Colon (tissue), 2 donors: ENCODE results near the gene GRIN2A.

ENCODE experiments used
- FAIRE-seq: peaks from 2 replicates; lab custom pipeline; 2012; peaks lifted over from hg19 to GRCh38; lab: Jason Lieb, UNC
- donor health status: control.
- donor health status: control.

GRIN2A gene

DNA sequence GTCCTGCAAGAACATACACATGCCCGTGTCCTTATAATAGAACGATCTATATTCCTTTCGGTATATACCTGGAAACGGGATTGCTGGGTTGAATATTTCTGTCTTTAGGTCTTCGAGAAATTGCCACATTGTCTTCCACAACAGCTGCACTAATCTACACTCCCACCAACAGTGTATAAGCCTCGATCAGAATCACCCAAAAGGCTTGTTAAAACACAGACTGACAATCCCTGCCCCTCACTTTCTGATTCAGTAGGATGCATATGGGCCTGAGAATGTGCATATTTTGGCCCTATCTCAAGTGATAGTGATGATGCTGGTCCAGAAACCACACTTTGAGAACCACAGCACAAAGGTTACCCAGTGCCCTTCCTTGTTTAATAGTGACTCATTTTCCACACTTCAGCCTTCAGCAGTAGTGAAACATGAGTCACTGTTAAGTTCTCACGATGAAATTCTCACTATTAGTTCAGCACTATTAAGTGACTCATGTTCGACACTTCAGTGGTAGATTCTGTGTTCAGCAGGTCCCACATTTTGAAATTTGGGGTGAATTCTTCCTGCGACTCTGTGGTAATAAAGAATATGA, 215.6 kb downstream of the GRIN2A start:
- FAIRE-seq, result no peak

- FAIRE-seq, result no peak
These were observed 217.1 kb downstream of the GRIN2A start for GRCh38 chr16:9965079-9965478.

GRCh38 chr16:9964426-9964825, 217.8 kb downstream of the GRIN2A start:
- FAIRE-seq, result no peak

DNA sequence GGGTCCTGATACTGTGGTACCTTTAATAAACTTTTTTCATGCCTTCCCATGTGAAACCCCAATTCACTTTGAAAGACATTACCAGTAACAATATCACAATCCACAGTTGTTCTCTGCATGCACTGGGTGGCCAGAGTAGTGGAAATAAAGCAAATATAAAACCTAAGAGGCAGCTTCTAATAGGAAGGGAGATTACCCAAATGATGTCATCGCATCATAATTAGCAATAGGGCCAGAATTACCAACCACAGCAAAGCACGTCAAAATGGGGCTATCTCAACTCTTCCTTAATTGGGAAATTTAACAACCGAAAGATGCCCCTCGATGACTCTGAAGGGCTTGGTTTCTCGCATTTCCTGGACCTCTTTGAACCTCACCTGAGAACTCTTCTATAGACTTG, 224.8 kb downstream of the GRIN2A start:
- FAIRE-seq, result no peak

DNA sequence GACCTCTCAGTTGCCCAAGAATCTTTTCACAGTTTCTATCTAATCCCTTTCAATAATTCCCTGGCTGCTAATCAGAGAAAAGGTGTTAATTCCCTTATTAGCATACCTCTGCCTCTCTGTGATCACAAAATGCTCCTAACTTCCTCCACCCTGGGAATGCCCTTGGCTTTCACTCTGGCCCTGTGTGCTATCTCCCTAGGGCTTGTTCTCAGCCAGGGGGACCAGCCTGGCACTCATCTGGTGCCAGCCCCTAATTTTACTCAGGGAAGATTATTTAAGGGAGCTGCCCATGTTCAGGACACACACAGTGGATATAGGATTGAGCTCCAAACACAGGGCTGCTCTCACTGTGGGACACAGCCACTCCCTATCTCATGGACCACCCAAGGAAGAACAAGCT, 225.2 kb downstream of the GRIN2A start:
- FAIRE-seq, result no peak

DNA sequence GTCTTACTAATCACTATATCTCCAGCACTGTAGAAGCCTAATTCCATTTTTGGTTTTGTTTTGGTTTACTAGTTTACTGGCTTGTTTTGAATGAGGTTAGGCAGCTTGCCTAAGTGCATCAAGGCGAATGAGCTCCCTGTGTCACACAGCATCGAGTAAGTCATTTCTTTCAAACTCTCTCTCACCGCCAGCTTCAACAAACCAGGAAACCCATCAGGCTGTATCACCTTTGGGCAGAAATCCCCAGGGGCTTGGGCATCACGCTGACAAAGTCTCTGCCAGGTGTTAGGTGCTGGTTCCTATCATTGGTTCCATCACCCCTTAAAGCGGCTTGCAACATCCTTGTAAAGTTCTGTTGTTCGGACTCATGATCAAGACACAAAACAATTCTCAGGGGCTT, 226.6 kb downstream of the GRIN2A start:
- no peak for FAIRE-seq

DNA sequence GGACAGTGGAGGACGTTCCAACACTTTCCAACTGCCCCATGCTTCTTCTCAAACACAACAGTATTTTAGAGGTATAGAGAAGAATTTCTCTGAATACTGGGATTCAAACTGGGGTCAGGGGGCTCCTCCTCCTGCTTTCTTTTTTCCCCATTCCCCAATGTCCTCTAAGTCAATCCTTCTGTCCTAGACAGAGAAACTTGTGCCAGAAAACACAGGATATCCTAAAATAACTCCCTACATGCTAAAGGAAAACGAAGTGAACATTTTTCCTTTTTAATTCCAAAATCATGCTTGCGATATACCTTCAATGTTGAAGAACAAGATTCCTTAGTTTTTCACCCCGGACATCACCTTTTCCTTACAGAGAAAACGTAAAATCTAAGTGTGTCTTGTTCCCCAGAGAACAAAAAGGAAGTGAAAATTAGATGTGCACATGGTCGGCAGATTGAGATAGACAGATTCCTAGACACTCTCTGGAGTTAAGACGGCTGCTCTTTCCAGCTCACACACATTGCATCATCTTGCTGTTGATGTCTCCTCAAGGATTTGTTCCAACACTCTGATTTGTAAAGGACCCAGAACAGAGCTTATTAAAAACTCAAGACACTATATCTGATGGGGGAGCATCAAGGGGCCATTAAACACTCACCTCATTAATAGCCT, 228.2 kb downstream of the GRIN2A start:
- FAIRE-seq, result no peak

DNA sequence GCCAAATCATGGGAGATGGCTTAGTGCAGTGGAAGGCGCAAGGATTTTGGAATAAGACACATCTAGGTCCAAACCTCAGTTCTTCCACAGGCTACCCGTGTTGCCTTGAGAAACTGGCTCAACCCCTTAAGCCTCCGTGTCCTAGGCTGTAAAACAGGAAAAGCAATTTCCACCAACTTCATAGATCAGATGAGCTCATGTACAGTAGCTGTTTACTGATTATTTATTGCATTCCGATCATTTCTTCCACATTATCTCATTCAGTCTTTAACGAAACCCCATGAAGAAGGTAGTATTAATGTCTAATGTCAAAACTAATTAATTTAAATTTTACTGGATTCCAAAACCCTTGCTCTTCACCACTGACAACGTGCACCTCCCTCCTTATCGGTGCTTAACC, 231.6 kb downstream of the GRIN2A start:
- FAIRE-seq, result no peak

DNA sequence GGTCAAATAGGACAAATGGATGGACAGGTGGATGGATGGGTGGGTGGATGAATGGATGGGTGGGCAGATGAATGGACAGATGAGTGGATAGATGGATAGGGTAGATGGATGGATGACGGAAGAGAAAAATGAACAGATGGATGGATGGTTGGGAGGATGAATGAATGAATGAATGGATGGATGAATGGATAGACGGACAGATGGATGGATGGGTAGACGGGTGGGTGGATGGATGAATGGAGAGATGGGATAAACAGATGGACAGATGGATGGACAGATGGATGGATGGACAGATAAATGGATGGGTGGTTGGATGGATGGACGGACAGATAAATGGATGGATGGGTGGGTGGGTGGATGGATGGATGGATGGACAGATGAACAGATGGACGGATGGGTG, 232.8 kb downstream of the GRIN2A start:
- no peak for FAIRE-seq

DNA sequence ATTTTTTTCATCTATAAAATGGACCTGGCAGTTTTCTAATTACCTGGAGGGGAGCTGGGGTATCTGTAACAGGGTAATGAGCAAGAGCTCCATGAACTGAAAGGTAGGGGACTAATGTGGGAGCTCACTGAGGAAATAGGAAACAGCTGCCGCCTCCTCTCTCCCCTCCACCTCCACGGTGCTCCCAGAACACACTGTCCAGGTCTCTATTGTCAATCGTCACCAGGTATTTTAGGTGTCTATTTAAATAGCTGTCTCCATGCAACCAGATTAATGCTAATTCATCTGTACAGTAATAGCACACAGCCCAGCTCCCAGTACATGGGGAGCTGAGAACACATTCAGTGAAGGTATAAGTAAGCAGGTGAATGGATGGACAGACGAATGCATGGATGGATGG, 233.3 kb downstream of the GRIN2A start:
- FAIRE-seq, result no peak

DNA sequence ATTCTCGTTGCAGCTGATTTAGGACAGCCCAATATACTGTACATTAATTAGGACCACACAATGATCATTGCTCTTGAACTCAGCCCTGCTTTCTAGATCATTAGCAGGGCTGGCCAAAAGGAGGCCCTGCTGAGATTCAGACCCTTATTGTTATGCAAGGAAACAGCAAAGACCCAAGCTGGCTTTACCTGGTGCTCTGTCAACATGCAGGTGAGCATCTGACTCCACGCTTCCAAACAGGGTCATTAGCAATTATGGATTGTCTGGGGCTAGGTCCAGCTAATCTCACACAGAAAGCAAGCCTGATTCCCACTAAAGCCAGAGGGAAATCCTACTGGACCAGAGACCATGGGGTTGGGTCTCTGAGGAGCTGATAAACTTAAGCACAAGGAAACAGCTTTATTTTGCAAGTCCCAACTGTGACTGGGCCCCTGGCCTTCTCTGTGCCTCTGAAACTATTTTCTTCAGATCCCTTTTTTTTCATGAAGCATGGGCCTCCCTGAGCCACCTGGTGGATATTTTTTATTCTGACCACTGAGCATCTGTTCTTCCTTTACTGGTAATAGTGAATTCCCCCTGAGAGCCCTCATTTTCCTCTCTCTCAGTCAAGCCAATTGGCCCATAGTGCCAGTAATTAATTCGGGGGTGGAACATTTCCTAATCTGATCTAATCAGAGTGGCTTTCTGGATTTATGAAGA, 236.1 kb downstream of the GRIN2A start:
- FAIRE-seq, result no peak

DNA sequence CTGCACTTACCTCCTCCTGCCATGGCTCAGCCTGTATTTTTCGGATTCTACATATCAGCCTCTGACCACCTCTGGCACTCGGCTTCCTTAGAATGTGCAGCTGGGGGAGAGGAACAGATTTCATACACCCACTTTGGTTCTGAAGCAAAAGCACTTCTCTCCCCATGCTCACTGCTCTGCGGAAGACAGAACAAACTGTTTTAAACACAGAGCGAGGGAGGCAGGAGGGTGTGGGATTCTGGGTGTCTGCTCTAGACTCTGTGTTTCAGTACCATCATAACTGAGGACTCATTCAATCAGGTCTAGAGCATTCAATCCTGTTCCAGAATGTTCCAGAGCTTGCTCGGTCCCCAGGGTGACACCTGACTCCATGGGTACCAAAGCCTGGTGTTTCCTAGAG, 239.1 kb downstream of the GRIN2A start:
- no peak for FAIRE-seq

- FAIRE-seq, result no peak
These were observed 241.0 kb downstream of the GRIN2A start for GRCh38 chr16:9941245-9941644.

DNA sequence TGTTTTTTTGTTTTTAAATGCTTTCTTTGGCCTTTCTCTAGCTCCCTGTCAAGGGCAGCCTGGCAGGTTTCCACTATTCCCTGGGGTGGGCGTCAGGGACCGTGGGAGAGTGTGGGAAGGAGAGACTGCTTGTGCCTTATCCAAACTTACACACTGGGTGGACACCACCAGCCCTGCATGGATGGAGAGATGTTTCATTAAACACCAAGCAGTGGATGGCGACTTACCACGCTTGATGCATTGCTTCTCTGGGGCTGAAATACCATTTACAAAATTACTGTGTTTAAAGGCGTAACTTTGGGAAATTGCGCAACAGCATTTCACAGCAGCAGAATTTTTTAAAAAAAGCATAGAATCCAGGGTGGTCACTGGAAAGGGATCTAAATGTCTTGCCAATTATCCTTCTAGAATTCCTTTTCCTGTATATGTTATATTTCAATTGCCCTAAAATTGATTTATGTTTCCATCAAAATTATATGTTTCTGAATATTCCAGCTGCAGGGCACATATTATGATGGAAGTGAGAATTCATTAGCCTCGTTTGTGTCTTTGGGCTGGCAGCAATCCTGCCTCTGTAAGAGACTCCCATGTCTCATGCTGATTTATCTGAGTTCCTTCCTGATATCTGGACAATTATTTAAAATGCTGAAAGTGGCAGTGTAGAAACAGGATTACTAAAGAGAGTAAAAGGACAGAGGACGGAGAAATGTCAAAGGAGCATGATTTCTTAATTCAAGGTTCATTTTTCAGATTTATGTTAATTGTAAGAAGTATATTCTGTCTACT, 247.3 kb downstream of the GRIN2A start:
- no peak for FAIRE-seq

- FAIRE-seq, result no peak
These were observed 249.1 kb downstream of the GRIN2A start for GRCh38 chr16:9932919-9933653.

DNA sequence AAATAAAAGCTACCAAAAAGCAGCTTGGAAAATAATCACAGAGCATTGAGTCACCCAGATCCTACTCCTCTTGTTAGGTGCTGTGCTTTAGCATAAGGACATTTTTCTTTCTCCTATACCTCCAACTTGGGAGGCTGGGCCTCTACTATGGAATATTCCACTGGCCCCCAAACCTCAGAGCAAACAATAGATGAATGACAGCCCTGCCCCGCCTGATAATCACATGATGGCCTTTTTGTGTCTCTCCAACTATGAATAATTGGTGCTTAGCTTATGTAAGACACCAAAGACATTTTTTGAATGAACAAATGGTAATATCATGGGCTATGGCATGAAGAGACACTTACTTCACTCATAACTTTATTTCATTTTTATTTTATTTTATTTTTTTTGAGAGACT, 250.2 kb downstream of the GRIN2A start:
- no peak for FAIRE-seq

GRCh38 chr16:9929836-9930235, 252.4 kb downstream of the GRIN2A start:
- no peak for FAIRE-seq

DNA sequence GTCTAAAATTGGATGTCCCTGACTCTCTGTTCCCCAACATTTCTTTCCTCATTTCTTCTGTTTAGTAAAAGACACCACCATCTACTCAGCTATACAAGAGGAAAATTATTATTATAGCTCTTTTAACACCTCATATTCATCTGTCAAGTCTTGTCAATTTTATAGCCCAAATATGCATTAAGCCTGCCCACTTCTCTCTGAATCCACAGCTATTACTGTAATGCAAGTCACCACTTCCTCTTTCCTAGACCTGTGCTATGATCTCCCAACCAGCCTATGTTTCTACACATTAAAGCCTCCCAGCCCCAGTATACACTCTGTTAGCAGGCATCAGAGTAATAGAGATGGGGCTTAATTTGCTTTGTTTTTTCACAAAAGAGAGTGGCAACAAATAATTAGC, 252.9 kb downstream of the GRIN2A start:
- no peak for FAIRE-seq

DNA sequence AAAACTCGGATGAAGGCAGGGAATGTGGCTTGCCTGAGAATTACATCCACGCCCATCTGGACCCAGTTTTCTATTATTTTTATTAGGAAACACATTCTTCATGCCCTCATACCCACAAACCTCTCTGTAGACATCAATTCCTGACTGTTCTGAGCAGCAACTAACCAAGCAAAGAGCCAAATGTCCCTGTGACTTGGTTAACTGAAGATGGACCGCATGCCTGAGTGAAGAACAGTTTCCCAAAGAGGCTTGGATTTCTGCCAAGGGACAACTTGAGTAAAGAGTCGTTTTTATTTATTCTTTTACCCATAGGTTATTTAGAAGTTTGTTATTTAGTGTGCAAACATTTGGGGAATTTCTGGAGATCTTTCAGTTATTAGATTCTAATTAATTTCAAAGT, 259.8 kb downstream of the GRIN2A start:
- FAIRE-seq, result no peak

DNA sequence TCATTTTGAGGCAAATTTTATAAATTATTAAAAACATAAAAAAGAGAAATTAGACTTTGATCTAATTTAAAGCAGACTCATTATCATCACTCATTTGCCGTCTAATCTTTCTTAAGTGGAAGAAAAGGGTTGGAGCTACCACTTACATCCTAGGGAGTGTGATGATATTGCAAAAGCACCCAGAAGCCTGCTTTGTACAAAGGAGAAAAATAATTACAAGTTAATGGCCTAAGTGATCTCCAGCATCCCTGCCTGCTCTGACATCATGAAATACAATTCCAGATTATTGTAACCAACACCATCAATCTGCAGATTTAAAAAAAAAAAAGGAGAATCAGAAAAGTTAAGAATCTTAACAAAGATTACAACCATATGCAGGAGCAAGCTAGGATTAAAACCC, 260.2 kb downstream of the GRIN2A start:
- FAIRE-seq, result no peak

DNA sequence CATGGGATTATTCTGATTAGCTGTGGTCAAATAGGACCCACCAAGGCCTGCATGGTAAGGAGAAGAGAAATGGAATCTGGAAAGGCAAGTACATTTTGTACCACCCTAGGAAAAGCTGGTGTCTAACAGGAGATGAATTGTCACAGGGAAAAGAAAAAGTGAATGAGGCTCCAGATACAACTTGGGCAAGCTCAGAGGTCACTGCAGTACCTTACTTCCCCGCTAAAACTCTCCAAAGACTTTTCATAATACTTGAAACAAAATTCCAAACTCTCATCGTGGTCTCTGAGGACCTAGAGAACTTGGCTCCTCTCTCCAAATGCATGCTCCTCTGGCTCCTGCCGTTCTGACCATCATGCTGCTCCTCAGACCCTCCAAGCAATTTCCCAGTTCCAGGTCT, 262.8 kb downstream of the GRIN2A start:
- no peak for FAIRE-seq

GRCh38 chr16:9917691-9918090, 264.5 kb downstream of the GRIN2A start:
- FAIRE-seq, result no peak
